ENCODE measurements around the gene BUD31. TPM values are rescaled to one million over a fixed set of nuclear protein-coding genes. Genes with fewer than 3 reads are reported as not detected.

BUD31 gene
- total and polyA plus RNA-seq, 9 of the 15 experiments (the other 6 are each of a cell fraction or from before 2014, with no cell fraction given), result 105 to 342 (median 247) TPM

DNA sequence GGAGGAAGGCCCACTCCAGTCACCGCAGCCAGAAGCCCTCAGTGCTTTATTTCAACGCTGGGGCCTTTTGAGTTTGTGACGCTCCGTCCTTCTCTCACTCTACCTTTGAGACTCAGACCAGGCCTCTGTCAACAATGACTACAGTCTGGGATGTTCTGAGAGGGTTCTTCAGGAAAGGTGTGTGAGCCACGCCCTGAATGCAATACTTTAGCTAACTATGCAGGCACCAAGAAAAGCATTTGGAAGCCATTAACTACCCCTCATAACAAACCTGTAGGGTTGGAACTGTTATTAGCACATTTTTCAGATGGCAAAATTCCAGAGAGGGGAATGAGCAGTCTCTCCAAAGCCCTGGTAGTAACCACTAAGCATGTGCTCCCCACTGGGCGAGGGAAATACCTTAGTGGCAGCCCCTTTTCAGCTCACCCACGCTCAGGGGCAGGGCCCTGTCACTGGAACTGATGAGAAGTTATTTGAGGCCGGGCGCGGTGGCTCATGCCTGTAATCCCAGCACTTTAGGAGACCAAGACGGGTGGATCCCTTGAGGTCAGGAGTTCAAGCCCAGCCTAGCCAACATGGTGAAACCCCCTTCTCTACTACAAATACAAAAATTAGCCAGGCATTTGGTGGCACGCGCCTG, 39.9 kb upstream of the BUD31 start (continued):
- TF ChIP-seq ZNF146 (CRISPR knock-in tag; IDR thresholded peaks at IDR 0.05; ENCODE audit: unreplicated experiment), result no peak
- TF ChIP-seq EP300 (IDR thresholded peaks at IDR 0.05; ENCODE audit: low read length), result no peak
- TF ChIP-seq RBM25 (IDR thresholded peaks at IDR 0.05; ENCODE audit: low read depth, low read length, severe bottlenecking), result no peak

DNA sequence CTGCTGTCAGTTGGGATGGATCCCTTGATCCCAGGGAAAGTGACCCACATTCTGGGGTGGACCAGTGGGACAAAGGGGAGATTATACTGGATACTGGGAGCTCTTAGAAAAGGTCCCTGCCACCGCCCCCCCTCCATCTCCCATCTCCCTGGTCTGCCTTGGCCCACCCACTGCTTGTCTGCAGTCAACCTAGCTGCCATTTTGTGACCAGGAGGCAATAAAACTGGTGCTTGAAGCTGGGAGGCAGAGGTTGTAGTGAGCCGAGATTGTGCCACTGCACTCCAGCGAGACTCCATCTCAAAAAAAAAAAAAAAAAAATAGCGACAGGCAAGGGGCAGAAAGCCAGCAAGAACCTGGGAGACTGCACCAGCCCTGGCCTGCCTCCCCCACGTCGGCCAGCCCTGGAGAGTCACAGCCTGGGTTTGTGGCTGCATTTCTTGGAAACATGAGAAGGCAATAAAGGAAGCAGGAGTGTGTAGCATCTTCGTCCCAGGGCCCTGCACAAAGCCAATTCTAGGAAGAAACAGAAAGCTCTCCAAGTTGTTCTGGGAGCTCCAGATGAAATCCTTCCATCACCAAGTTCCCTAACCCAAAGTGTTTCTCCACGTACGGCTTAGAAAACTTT, 38.9 kb upstream of the BUD31 start:
- Histone ChIP-seq H3K4me2 (ENCODE audit: insufficient read depth, low read length) (peak overlapping the region; percentile 50; the same call in 1 of the 2 replicates), H3K27ac (ENCODE audit: extremely low read depth, low read depth, low read length) (peak overlapping the region; percentile 9; the same call in 2 of the 3 replicates), H3K79me2 (ENCODE audit: control insufficient read depth, insufficient read depth, low read length) (peaks cover 4% of the 10 kb centered on the region; the same call in 2 of the 3 replicates), H3K27me3 (ENCODE audit: control insufficient read depth in 2 of 2, insufficient read depth in 2 of 2, low read length in 2 of 2) (no peaks in the 10 kb centered on the region), H3K9ac (ENCODE audit: insufficient read depth in 1 of 2, low read depth in 2 of 2, low read length in 2 of 2) (peak overlapping the region; percentile 27 to 49; a peak in 3 of 4 replicates), H4K20me1 (replicated peaks; ENCODE audit: control insufficient read depth, insufficient read depth, low read length) (no peaks in the 10 kb centered on the region; the same call in 1 of the 2 replicates), H3K4me3 (no peak overlapping the region), H3K4me1 (replicated peaks in 1 of 2; ENCODE audit: control insufficient read depth in 2 of 2, insufficient read depth in 2 of 2, low read length in 2 of 2) (peaks cover 25 to 60% of the 10 kb centered on the region in 2 experiments), H3K9me1 (ENCODE audit: control insufficient read depth, insufficient read depth, low read length) (no peaks in the 10 kb centered on the region), H3K36me3 (ENCODE audit: control insufficient read depth, insufficient read depth, low read length) (peaks cover 25% of the 10 kb centered on the region), H2AFZ (ENCODE audit: low read depth, low read length) (peak overlapping the region; percentile 21), H3K9me3 (replicated peaks; ENCODE audit: control insufficient read depth, insufficient read depth, low read depth, low read length) (no peaks in the 10 kb centered on the region)
- BruUV-seq (replicated peaks), result no TSS peak
- ChIA-PET CTCF (ENCODE audit: low intra/inter-chr PET ratio) (interaction anchor here (0.6 kb wide), 1 partner anchor 1118 kb away, joined by 3 read pairs; no protein-coding TSS in a partner anchor), POLR2A (interaction anchor here (0.6 to 1.7 kb wide), 7 partner anchors 9 to 521 kb away, joined by 3 to 8 read pairs (median 4); partner anchors contain the start of genes BUD31 and PDAP1)
- WGBS (ENCODE audit: insufficient coverage, low coverage, missing lambda C conversion rate), result 5% methylated on average over 9 of the region's 9 CpGs
- in situ Hi-C loops (cut with MboI) (no loop called here), intact Hi-C loops (cut with micrococcal nuclease) (no loop called here)
- ATAC-seq (peak; percentile 54), FAIRE-seq (peak; percentile 89), DNase-seq (ENCODE audit: extremely low read depth in 1 of 4, low spot score in 3 of 4) (peak; percentile 54 to 91 (median 72))
- TF ChIP-seq FOXP1 (CRISPR knock-in tag; IDR thresholded peaks at IDR 0.05) (no peak), TSC22D4 (tag; IDR thresholded peaks at IDR 0.05) (no peak), NEUROD1 (IDR thresholded peaks at IDR 0.05; ENCODE audit: borderline replicate concordance, low read depth, low read length, partially characterized antibody) (peak; percentile 46), ZEB2 (IDR thresholded peaks at IDR 0.05) (0 out of 2 replicates have a peak, but pooled peaks have one; percentile 35), NR4A1 (CRISPR knock-in tag; IDR thresholded peaks at IDR 0.05) (no peak), NR4A1 (tag; IDR thresholded peaks at IDR 0.05) (0 out of 2 replicates have a peak, but pooled peaks have one; percentile 31), CBFA2T3 (IDR thresholded peaks at IDR 0.05) (peak; percentile 46), STAT5A (IDR thresholded peaks at IDR 0.05; ENCODE audit: borderline replicate concordance, low read length) (peak; percentile 83), SMARCA4 (IDR thresholded peaks at IDR 0.05) (peak; percentile 81), TCF3 (CRISPR knock-in tag; IDR thresholded peaks at IDR 0.05) (peak; percentile 58), TAL1 (IDR thresholded peaks at IDR 0.05) (peak; percentile 26; the same call in 1 of the 2 replicates), TFAP4 (CRISPR knock-in tag; IDR thresholded peaks at IDR 0.05; ENCODE audit: borderline replicate concordance) (peak; percentile 73), SMAD1 (IDR thresholded peaks at IDR 0.05; ENCODE audit: low read depth, low read length, partially characterized antibody) (no peak), ZNF124 (CRISPR knock-in tag; IDR thresholded peaks at IDR 0.05) (no peak), MTA1 (IDR thresholded peaks at IDR 0.05; ENCODE audit: borderline replicate concordance) (no peak)
- TF ChIP-seq, protein P1, sequence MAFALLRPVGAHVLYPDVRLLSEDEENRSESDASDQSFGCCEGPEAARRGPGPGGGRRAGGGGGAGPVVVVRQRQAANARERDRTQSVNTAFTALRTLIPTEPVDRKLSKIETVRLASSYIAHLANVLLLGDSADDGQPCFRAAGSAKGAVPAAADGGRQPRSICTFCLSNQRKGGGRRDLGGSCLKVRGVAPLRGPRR (CRISPR knock-in tag; IDR thresholded peaks at IDR 0.05), result no peak
- TF ChIP-seq, protein P2, sequence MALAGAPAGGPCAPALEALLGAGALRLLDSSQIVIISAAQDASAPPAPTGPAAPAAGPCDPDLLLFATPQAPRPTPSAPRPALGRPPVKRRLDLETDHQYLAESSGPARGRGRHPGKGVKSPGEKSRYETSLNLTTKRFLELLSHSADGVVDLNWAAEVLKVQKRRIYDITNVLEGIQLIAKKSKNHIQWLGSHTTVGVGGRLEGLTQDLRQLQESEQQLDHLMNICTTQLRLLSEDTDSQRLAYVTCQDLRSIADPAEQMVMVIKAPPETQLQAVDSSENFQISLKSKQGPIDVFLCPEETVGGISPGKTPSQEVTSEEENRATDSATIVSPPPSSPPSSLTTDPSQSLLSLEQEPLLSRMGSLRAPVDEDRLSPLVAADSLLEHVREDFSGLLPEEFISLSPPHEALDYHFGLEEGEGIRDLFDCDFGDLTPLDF (CRISPR knock-in tag; IDR thresholded peaks at IDR 0.05), result no peak
